Colon (tissue), 2 donors: ENCODE results near the gene IL36A.

Experiments used
- FAIRE-seq: peaks from 2 replicates; lab custom pipeline; 2012; peaks lifted over from hg19 to GRCh38; lab: Jason Lieb, UNC
- donor health status: control.
- donor health status: control.

Gene IL36A

DNA sequence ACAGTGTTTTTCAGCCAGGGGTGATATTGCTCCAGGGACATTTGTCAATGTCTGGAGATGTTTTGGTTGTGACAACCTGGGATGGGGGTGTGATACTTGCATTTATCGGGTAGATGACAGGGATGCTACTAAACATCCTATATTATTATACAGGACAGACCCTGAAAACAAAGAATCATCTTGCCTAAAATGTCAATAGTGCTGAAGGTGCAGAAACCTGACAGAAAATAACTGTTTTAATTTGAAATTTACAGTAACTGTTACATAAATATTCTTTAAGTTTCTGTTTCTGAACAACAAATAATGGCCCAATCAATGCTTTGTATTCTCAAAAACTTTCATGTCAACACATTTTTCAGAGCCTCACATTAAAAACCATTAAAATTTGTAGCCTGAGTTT, 2.0 kb downstream of the IL36A start:
- FAIRE-seq: no peak

DNA sequence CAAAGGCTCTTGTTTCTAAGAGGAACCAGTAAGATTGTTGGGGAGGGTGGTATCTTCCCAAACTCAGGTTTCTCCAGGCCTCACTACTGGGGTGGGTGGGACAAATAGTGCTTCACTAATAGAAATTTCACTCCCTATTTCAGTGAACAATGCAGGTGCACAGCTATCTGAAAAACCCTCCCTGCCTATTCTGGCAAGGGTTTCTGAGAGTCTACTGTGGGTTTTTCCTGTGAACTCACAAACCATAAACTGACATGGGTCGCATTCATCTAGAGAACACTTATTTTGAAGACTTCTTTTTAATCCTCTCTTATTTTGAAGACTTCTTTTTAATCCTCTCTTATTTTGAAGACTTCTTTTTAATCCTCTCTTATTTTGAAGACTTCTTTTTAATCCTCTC, 4.4 kb downstream of the IL36A start:
- FAIRE-seq: no peak

DNA sequence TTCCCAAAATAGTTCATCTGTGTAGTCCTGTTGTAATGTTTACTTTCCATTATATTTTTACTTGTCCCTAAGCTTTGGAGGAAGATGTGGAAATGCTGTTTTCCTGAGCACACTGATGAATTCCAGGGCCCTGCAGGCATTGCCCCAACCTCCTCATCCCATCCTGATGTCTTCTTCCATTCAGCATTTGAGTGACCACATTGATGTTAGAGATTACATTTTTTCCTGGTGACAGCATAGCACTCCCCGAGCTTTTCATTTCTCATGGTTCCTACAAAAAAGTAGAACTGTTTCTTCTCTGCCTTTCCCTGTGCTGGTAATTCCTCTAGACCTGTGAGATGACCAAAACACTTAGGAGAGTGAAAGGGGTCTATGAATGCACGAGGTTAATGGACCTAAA, 4.8 kb downstream of the IL36A start:
- no peak for FAIRE-seq

DNA sequence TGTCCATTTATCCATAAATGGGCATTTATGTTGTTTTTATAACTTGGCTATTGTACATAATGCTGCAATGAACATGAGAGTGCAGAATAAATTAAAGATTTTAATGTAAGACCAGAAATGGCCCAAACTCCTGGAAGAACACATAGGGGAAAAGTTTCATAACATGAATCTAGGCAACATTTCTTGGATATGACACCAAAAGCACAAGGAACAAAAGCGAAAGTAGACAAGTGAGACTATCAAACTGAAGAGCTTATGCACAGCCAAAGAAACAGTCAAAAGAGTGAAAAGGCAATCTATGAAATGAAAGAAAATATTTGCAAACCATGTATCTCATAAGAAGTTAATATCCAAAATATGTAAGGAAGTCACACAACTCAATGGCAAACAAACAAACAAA, 5.8 kb downstream of the IL36A start:
- no peak for FAIRE-seq

DNA sequence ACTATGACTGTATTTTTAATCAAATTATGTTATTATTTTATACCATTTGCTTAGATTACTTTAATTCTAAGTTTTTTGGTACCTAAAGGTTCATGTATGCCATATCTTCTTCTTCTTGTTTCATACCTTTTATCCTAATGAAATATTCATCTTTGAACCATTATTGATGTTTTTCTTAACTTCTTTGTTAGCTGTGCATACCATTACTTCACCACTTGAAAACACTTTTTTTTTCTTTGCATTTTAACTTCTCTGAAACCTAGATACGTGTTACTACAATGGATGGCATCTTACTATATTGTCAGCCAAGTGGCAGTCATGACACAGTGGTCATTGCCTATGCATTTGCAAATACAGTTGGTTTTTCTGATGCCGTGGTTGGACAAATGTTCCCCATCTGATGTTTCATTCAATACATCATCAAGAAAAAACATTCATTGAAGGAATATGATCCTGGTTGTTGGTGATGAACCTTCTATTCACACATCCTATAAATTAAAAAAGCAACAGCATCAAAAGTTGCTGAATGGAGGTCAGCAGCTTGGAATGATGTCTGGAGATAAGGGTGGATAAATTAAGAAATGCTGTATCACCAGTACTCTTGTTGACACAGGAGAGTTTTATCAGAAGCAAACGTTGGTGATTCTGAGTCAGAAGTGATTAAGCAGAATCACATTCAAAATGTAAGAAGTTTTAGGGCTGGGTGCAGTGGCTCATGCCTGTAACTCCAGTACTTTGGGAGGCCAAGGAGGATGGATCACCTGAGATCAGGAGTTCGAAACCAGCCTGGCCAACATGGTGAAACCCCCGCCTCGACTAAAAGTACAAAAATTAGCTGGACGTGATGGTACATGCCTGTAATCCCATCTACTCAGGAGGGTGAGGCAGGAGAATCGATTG, 7.4 kb downstream of the IL36A start:
- FAIRE-seq: no peak

DNA sequence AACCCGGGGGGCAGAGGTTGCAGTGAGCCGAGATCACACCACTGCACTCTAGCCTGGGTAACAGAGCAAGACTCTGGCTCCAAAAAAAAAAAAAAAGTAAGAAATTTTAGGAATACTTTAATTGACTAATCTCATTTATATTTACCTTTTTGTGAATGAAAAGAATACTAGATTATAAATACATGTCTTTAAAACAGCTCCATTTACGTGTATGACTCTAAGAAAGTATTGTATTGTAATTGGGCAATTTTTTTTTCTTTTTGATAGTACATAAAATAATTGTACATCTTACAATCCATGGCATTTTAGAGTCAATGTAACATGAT, 8.0 kb downstream of the IL36A start:
- no peak for FAIRE-seq

DNA sequence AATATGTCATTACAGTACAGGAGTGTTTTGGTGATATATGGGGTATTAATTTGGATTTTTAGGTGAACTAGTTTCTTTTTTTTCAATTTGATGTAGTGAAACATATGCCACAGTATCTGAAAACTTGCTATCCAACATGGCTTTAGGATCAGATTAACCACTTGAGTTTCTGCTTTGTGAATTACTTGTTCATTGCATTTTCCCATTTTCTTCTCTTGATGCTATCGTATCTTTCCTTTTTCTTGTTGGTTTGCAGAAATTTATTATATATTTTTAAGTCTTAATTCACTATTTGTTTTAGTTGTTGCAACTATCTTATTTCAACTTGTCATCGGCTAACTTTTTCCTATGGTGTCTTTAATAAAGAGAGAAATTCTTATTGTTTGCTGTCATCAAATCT, 8.8 kb downstream of the IL36A start:
- no peak for FAIRE-seq

DNA sequence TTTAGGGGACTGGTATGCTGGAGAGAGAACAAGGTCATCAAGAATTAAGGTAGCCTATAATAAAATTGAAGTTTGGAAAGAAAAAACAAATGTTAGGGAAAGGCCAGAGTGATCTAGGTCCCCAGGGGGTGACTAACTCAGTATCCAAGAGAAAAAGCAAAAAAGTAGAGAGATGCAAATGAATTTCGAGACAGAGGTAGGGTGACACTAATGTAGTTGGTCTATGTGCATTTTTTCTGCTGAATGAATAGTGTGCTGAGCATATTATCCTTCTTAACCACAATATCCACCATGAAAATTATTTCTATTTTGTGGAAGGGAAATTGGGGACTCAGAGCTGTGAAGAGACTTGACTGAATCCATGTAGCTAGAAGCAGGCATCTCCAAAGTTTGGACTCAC, 9.8 kb downstream of the IL36A start:
- no peak for FAIRE-seq

DNA sequence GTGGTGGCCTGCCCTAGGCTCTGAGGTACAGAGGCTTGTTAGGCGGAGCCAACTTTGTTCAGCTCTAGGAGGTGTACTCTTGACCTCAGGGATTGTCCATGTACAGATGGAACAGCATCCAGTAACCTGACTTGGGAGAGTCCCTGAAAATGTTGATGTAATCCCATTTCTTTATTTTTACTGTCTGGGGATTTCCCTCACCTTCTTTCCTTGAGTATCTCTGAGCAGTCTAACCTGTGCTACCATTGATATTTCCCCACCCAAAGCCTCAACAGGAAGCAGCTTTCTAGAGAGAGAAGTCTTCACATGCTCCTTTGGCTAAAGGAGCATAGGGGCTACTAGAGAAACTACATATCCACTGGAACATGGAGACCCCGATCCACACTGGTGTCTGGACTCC, 10.4 kb downstream of the IL36A start:
- FAIRE-seq: no peak

DNA sequence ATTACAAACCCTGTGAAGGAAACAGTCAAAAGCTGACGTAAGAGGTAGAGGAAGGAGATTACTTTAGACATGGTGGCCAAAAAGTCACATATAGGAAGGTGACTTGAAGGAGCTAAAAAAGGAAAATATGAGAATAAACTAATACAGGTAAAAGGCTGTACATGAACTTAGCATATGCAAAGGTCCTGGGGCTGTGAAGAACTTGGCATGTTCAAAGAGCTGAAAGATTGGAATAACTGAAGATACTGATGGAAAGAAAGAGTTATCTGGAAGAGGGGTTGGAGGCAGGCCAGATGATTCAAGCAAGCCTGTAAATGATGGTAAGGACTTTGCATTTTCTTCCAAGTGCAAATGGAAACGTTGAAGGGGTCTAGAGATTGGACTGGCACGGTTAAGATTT, 13.2 kb downstream of the IL36A start:
- FAIRE-seq: no peak

DNA sequence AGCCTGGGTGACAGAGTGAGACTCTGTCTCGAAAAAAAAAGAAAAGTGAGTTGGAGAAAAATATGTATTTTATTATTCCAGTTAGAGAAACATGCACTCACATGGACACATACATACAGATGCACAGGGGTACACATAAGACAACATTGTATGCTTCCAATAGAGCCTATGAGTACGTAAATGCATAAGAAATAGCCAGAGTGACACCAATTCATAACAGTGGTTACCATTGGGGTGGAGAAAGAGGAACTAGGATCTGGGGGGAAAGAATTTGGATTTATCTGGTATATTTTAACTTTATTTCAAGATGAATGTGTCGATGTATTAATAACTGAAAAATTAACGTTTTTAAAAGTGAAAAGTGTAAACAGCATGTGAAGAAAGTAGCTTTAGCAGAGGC, 16.1 kb downstream of the IL36A start:
- no peak for FAIRE-seq

DNA sequence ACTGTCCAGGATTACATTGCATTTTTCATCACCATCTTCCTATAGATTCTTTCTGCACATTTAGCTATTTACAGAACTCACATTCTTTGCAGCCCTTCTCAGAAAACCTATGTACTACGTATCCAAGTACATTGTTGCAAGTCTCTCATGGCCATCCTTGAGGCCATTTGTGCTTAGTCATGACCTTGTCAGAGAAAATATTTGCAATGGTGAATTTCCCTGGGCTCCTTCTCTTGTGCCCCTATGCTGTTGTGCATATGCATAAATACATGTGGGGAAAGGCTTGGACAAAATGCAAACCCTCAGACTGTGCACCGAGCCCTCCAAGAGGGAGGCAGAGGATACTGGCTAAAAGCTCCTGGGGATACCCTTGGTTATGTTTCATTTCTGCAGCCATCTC, 19.5 kb downstream of the IL36A start:
- FAIRE-seq: no peak

DNA sequence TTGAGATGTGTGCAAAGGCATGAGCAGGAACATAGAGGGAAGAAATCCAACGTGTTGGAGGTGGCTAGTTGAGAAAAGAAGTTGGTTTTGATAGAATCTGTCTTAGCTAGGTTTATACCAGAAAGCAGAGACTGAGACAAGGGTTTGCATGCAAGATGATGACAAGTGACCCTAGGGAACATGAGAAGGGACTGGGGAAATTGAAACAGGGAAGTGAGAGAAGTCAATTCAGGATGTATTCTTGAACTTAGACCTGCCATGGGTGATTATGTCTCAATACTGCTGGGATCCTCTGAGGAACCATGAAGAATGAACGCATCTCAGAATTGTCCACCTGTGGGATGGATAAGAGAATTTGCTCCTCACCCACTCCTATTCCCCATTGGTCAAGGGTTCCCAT, 20.5 kb downstream of the IL36A start:
- no peak for FAIRE-seq

DNA sequence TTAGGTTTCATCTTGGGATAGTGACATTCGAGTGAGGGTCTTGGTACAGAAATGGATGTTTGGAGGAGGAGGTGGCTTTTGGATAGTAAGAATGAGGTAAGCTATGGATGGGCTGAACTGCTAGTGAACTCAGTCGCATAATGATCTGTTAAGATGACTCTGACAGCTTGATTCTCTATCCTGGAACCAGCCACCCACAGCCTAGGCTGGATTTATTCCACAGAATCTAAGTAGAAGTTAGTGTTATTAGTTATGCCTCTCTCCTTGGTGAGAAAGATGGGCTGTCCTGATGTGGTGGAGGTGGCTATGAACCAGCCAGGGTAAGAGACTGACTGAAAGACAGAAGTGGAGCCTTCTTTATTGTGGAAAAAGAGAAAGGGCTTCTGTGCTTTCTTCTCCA, 22.4 kb downstream of the IL36A start:
- no peak for FAIRE-seq

DNA sequence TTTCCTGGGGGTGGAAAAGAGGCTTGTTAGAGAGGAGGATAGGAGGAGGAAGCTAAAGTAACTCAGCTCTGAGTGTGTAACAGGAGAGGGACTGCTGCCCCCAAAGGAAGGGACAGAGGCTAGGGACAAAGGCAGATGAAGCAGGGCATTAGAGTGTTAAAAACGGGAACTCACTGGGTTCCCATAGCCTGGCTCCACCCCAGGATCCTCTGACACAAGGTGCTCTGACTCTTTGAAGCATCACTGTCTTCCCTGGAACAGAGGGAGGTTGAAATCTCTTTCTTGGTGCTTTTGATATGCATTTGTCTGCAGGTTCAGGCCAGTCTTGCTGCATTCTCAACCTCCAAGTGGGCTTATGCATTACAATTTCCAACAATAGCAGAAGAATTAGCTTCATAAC, 22.9 kb downstream of the IL36A start:
- no peak for FAIRE-seq

DNA sequence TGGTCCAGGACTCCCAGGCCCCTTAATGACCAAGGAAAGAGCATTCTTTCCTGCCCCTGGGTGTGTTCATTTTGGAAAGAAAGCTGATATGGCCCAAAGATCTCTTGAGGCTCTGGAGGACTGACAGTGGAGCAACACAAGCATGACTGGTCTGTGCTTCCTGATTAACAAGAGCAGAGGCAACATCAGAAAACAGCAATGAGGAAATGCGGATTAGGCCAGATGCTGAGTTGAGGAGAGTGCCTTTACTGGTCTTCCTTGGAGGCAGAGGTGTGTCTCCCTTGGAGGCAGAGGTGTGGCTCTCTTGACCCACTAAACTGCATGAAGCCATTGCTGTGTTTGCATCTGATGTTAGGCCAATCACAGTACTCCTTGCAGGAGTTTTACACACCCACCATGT, 27.5 kb downstream of the IL36A start:
- FAIRE-seq: no peak

DNA sequence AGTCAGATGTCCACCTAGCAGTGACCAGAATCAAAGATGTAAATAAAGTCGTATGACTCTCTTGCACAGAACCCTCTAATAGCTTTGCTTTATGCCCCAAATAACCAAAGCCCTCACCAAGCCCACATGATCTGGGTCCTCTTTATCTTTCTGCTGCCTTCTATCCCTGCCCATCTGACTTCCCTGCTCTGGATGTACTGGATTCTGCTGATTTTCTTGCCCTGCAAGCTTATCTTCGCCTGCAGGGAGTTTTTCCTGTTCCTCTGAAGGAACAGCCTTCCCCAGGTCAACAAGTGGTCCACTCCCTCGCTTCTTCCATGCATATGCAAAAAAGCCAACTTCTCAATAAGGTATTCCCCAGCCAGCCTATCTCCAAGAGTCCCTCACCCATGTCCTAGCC, 28.8 kb downstream of the IL36A start:
- FAIRE-seq: no peak

DNA sequence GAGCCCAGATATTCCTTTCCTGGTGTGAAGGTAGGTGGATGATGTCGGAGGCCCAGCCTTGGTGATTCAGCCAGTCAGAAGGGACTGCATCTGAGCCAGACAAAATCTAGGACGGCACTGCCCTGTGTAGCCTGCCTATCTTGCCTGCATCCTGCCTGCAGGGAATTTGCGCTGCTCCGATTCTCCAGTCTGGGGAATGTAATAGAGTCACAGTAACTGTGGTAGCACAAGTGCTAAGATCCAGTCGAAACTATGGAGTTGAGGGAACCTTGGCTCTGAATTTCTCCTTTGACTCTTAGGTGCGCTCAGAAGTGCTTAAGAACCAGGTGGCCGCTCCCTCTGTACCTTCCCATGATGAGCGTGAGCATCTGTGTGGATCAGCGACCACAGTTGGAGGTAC, 31.5 kb downstream of the IL36A start:
- no peak for FAIRE-seq

DNA sequence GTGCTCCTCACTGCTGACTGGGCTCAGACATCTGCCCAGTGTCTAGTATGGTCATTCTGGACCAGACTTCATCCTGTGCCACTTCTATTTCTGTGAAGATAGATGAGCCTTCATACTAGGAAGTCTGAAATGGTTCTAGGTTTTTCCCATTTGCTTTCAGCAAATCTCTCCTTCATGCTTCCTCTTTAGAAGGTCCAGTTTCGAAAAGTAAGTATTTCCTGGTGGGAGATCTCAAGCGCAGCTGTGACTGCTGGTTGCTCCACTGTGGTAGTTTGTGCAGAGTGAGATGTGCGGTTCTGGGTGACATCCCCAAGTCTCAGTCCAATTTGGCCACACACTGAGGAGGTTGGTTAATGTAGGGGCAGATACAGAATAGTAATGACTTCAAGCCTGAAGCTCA, 33.0 kb downstream of the IL36A start:
- FAIRE-seq: no peak

DNA sequence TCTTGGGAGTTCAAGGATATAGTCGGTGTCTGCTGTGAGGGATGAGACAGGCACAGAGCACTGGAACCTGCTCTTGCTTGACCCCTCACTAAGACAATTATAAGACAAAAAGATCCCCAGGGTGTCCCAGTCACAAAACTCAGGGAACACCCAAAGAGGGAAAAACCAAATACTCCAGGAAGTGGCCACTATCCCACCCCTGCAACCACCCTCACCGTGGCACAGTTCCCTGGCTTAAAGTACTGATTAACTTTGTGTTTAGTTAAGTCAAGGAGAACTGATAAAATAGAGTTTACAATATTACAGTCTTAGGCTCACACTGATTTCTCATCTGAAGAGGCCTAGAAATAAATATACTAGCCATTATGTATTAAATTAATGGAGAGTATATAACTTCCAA, 33.9 kb downstream of the IL36A start:
- FAIRE-seq: no peak

DNA sequence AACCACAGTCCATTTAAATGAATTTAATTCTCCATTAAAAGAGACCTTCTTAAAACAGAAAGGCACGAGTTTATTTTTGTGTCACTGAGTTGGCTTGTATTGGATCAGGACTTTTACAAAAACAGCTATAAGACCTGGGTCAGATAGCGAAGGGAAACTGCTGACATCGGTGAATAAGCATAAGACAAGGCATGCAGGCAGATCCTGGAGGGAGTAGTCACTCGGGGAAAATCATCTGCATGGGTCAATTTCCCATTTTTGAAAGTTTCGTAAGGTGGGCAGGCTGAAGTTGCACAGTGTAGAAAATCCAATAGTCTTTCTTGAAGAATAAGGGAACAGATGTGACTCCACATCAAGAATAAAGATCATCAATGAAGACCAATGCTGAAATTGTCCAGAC, 34.5 kb downstream of the IL36A start:
- FAIRE-seq: no peak

DNA sequence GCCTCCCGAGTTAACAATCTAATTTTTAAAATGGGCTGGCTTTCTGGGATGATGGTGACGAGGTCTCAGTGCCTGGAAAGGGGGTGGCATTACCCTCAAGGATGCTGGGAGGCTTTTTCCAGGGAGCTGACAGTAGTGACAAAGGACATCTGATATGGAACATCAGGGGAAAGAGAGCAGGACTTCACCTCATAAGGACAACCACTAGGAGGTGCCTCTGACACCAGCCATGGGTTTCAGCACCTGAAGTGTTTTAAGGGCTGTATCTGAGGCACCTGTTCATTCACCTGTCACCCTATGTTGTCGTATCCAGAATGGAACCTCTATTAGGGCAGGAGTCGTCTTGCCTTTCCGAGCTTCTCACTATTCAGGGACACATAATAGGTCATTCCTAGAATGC, 36.6 kb downstream of the IL36A start:
- FAIRE-seq: no peak

DNA sequence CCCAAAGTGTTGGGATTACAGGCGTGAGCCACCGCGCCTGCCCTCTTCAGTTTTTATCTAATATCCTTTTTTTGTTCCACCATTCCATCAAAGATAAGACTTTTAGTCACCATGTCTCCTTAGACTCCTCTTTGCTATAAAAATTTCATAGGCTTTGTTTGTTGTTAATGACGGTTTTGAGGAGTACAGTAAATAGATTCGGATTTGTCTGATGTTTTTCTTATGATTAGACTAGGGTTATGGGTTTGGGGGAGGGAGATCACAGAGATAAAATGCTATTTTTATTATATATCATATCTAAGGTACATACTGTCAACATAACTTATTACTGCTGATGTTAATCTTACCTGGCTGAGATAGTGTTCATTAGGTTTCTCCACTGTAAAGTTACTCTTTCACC, 41.2 kb downstream of the IL36A start:
- FAIRE-seq: no peak
